ENCODE measurements around the gene WAC. TPM values are rescaled to one million over a fixed set of nuclear protein-coding genes. Genes with fewer than 3 reads are reported as not detected.

Gene WAC
- total and polyA plus RNA-seq, 9 of the 15 experiments (the other 6 are each of a cell fraction or from before 2014, with no cell fraction given), result 24.8 to 123 (median 78.2) TPM

DNA sequence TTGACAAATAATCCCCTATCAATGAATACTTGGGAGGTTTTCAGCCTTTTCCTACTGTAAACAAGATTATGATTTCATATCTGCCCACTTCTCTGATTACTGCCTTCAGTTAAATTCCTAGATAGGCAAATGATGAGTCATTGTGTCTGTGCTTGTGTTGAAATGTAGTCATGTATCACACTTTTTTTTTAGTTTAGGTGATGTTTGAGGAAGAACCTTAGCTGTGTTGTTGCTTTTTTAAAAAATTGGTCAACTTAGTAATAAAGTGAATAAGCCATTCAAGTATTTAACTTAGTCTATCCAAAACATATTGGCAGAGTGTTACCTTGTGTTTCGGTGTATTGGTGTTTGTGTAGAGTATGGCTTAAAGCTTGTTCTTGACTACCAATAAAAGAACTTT is 60.0 kb downstream of the WAC start (continued):
- TF ChIP-seq, protein P1, sequence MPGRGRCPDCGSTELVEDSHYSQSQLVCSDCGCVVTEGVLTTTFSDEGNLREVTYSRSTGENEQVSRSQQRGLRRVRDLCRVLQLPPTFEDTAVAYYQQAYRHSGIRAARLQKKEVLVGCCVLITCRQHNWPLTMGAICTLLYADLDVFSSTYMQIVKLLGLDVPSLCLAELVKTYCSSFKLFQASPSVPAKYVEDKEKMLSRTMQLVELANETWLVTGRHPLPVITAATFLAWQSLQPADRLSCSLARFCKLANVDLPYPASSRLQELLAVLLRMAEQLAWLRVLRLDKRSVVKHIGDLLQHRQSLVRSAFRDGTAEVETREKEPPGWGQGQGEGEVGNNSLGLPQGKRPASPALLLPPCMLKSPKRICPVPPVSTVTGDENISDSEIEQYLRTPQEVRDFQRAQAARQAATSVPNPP (IDR thresholded peaks at IDR 0.05; ENCODE audit: borderline replicate concordance, insufficient read depth, insufficient read length), result no peak
- TF ChIP-seq ZNF316 (IDR thresholded peaks at IDR 0.05) (peak; percentile 81), ZNF41 (CRISPR knock-in tag; conservative IDR thresholded peaks at IDR 0.05) (no peak), ZNF384 (IDR thresholded peaks at IDR 0.05; ENCODE audit: low read depth, low read length) (peak; percentile 49; the same call in 1 of the 2 replicates), CREBBP (IDR thresholded peaks at IDR 0.05; ENCODE audit: low read depth, low read length) (no peak), GATAD2B (IDR thresholded peaks at IDR 0.05; ENCODE audit: borderline replicate concordance) (peak; percentile 74; the same call in 1 of the 2 replicates), ZNF165 (CRISPR knock-in tag; IDR thresholded peaks at IDR 0.05; ENCODE audit: borderline replicate concordance) (no peak), NFE2L1 (tag; IDR thresholded peaks at IDR 0.05; ENCODE audit: borderline replicate concordance, low read depth) (peak; percentile 80), ARID1B (IDR thresholded peaks at IDR 0.05) (peak; percentile 76), NFRKB (IDR thresholded peaks at IDR 0.05; ENCODE audit: low read depth) (no peak), JUN (IDR thresholded peaks at IDR 0.05; ENCODE audit: borderline replicate concordance, low read depth, low read length) (peak; percentile 71), JUN (CRISPR knock-in tag; IDR thresholded peaks at IDR 0.05; ENCODE audit: borderline replicate concordance) (no peak)
- TF ChIP-seq, protein P2, sequence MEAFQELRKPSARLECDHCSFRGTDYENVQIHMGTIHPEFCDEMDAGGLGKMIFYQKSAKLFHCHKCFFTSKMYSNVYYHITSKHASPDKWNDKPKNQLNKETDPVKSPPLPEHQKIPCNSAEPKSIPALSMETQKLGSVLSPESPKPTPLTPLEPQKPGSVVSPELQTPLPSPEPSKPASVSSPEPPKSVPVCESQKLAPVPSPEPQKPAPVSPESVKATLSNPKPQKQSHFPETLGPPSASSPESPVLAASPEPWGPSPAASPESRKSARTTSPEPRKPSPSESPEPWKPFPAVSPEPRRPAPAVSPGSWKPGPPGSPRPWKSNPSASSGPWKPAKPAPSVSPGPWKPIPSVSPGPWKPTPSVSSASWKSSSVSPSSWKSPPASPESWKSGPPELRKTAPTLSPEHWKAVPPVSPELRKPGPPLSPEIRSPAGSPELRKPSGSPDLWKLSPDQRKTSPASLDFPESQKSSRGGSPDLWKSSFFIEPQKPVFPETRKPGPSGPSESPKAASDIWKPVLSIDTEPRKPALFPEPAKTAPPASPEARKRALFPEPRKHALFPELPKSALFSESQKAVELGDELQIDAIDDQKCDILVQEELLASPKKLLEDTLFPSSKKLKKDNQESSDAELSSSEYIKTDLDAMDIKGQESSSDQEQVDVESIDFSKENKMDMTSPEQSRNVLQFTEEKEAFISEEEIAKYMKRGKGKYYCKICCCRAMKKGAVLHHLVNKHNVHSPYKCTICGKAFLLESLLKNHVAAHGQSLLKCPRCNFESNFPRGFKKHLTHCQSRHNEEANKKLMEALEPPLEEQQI (IDR thresholded peaks at IDR 0.05), result no peak
- TF ChIP-seq, protein P3, sequence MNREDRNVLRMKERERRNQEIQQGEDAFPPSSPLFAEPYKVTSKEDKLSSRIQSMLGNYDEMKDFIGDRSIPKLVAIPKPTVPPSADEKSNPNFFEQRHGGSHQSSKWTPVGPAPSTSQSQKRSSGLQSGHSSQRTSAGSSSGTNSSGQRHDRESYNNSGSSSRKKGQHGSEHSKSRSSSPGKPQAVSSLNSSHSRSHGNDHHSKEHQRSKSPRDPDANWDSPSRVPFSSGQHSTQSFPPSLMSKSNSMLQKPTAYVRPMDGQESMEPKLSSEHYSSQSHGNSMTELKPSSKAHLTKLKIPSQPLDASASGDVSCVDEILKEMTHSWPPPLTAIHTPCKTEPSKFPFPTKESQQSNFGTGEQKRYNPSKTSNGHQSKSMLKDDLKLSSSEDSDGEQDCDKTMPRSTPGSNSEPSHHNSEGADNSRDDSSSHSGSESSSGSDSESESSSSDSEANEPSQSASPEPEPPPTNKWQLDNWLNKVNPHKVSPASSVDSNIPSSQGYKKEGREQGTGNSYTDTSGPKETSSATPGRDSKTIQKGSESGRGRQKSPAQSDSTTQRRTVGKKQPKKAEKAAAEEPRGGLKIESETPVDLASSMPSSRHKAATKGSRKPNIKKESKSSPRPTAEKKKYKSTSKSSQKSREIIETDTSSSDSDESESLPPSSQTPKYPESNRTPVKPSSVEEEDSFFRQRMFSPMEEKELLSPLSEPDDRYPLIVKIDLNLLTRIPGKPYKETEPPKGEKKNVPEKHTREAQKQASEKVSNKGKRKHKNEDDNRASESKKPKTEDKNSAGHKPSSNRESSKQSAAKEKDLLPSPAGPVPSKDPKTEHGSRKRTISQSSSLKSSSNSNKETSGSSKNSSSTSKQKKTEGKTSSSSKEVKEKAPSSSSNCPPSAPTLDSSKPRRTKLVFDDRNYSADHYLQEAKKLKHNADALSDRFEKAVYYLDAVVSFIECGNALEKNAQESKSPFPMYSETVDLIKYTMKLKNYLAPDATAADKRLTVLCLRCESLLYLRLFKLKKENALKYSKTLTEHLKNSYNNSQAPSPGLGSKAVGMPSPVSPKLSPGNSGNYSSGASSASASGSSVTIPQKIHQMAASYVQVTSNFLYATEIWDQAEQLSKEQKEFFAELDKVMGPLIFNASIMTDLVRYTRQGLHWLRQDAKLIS (CRISPR knock-in tag; IDR thresholded peaks at IDR 0.05), result no peak
- TF ChIP-seq, protein P4, sequence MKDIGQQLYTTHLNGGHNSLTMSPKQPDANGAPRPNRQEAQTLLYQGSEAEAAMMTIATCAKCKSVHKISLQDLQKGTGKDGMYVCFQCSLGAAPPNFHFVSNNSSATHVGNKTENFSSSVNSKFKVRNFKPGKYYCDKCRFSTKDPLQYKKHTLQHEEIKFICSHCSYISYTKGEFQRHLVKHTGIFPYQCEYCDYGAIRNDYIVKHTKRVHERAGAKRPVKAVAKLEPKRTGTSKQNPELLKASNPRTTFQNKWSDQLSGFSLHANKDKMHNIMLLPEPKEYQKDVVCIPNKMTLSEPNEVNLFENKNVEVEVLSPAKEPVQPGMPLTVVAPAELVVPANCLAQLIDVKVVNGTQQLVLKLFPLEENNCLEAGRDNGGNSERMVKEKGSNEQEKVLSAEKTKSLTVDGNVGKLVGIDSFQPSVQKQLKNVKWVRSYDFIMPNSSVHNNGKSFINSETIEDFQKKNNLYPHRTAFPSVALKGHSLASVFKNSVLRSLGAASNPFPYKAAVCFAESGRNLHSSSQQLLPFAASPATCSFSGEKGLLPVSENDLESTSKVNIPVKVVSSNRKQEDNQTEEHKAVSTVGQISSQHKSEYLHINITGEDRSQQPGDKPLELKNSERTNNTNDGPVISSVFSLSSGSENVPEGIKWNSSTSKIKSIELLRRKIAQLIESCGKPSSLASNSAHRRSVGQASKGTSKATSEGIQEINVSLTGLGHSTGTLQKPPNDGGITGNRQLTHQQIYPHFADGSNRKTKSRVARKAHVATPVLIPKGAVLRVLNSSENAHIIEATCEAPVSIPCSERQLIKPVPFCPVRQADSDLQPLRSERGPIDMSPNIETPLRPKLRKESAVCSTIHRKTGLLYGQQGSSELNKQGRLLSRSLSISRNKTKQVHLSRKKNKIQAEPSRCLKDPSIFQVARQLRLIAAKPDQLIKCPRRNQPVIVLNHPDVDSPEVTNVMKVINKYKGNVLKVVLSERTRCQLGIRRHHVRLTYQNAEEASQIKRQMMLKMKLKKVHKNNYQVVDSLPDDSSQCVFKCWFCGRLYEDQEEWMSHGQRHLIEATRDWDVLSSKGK (CRISPR knock-in tag; IDR thresholded peaks at IDR 0.05), result no peak
- TF ChIP-seq, protein P5, sequence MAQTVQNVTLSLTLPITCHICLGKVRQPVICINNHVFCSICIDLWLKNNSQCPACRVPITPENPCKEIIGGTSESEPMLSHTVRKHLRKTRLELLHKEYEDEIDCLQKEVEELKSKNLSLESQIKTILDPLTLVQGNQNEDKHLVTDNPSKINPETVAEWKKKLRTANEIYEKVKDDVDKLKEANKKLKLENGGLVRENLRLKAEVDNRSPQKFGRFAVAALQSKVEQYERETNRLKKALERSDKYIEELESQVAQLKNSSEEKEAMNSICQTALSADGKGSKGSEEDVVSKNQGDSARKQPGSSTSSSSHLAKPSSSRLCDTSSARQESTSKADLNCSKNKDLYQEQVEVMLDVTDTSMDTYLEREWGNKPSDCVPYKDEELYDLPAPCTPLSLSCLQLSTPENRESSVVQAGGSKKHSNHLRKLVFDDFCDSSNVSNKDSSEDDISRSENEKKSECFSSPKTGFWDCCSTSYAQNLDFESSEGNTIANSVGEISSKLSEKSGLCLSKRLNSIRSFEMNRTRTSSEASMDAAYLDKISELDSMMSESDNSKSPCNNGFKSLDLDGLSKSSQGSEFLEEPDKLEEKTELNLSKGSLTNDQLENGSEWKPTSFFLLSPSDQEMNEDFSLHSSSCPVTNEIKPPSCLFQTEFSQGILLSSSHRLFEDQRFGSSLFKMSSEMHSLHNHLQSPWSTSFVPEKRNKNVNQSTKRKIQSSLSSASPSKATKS (CRISPR knock-in tag; IDR thresholded peaks at IDR 0.05), result no peak

Data from K562 (cell line).